Activated CD4-positive, alpha-beta memory T cell treated with anti-CD3 and anti-CD28 coated beads, Interleukin-2, amount 10 ng/mL, durations not matched to agents 7 days and 5 days (primary cell): ENCODE results near the gene RAB7A. TPM values are rescaled to one million over a fixed set of nuclear protein-coding genes. Genes with fewer than 3 reads are reported as not detected.
A peak's percentile ranks its signal among the peaks of the same experiment; 100 is the strongest.

Experiments used
- CTCF ChIA-PET: fragments of 350-600 bp; sonication (Branson Sonifier 250); formaldehyde crosslinking; loops from one replicate; lab custom pipeline; 2021; ENCODE audit warnings: antibody characterized with exemption, inconsistent platforms; lab: Charles Lee
- POLR2A ChIA-PET: fragments of 350-600 bp; sonication (Branson Sonifier 250); formaldehyde crosslinking; loops from one replicate; lab custom pipeline; 2021; ENCODE audit warnings: antibody characterized with exemption; lab: Charles Lee
- DNase-seq: peaks from one replicate; pipeline ENCODE4 v3.0.0-alpha.2; 2020
- H3K27ac Mint-ChIP-seq: one replicate; pipeline ENCODE4 v1.8.0; 2021; ENCODE audit warnings: mild to moderate bottlenecking, mixed read lengths
- H3K27me3 Mint-ChIP-seq: one replicate; pipeline ENCODE4 v1.8.0; 2021; ENCODE audit warnings: mixed read lengths
- H3K36me3 Mint-ChIP-seq: one replicate; pipeline ENCODE4 v1.8.0; 2021; ENCODE audit warnings: low read depth, mixed read lengths
- H3K4me1 Mint-ChIP-seq: one replicate; pipeline ENCODE4 v1.8.0; 2021; ENCODE audit warnings: mixed read lengths
- H3K4me3 Mint-ChIP-seq: one replicate; pipeline ENCODE4 v1.8.0; 2021; ENCODE audit warnings: mild to moderate bottlenecking, mixed read lengths
- H3K9me3 Mint-ChIP-seq: one replicate; pipeline ENCODE4 v1.8.0; 2021; ENCODE audit warnings: mixed read lengths
- total RNA-seq, 2 experiments: library from RNA; stranded (reverse); gene quantifications; one replicate each; pipeline ENCODE4 v1.2.3, GENCODE V29; 2021

The RAB7A gene
- total RNA-seq, 2 experiments from 2014 or later = 213 to 225 TPM

DNA sequence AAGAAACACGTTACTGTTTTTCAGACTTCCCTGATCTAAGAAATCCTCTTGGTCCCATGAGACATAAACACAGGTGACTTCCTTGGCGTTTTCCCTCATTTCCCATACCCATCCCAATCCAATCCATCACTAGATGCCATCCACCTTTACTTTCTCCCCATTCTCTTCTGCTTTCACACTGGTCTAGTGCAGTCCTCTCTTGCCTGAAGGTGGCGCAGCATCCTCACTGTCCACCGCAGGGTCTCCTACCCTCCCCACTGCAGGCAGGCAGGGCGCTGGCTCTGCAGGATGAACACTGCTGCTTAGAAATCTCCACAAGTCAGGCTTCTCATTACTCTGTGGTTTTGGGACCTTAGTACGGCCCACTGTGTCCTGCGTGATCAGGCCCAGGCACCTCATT lies 58.2 kb downstream of the RAB7A start:
- peaks cover 61% of the 10 kb centered on the region for H3K4me1 Mint-ChIP-seq
- peak; percentile 48 for DNase-seq
- H3K4me3 Mint-ChIP-seq = no peak overlapping the region
- CTCF ChIA-PET = interaction anchor here (0.9 to 1.3 kb wide), 3 partner anchors 12 to 104 kb away, joined by 3 read pairs; no protein-coding TSS in a partner anchor
- POLR2A ChIA-PET = no interaction called here
- H3K27ac Mint-ChIP-seq = peak overlapping the region; percentile 44
- no peaks in the 10 kb centered on the region for H3K27me3 Mint-ChIP-seq
- peaks cover 6% of the 10 kb centered on the region for H3K36me3 Mint-ChIP-seq
- no peaks in the 10 kb centered on the region for H3K9me3 Mint-ChIP-seq

DNA sequence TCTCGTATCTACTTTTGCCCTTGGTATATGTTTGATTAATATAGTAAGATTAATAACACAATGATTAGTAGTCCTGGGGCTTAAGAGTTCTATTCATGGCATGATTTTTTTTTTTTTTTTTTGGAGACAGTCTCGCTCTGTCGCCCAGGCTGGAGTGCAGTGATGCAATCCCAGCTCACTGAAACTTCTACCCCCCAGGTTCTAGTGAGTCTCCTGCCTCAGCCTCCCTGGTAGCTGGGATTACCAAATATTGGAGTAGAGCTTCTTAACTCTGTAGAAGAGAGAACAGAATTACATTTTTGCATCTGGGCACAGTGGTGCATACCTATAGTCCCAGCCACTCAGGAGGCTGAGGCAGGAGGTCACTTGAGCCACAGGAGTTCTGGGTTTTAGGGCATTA lies 58.9 kb downstream of the RAB7A start:
- DNase-seq = no peak
- H3K4me1 Mint-ChIP-seq = peaks cover 65% of the 10 kb centered on the region
- H3K27ac Mint-ChIP-seq = no peak overlapping the region
- no peaks in the 10 kb centered on the region for H3K9me3 Mint-ChIP-seq
- no peak overlapping the region for H3K4me3 Mint-ChIP-seq
- no peaks in the 10 kb centered on the region for H3K27me3 Mint-ChIP-seq
- ChIA-PET POLR2A (interaction anchor here (0.7 kb wide), 1 partner anchor 31 kb away, joined by 3 read pairs; no protein-coding TSS in a partner anchor), CTCF (interaction anchor here (0.7 to 1.3 kb wide), 3 partner anchors 11 to 77 kb away, joined by 3 to 4 read pairs (median 3); no protein-coding TSS in a partner anchor)
- H3K36me3 Mint-ChIP-seq = peaks cover 6% of the 10 kb centered on the region

DNA sequence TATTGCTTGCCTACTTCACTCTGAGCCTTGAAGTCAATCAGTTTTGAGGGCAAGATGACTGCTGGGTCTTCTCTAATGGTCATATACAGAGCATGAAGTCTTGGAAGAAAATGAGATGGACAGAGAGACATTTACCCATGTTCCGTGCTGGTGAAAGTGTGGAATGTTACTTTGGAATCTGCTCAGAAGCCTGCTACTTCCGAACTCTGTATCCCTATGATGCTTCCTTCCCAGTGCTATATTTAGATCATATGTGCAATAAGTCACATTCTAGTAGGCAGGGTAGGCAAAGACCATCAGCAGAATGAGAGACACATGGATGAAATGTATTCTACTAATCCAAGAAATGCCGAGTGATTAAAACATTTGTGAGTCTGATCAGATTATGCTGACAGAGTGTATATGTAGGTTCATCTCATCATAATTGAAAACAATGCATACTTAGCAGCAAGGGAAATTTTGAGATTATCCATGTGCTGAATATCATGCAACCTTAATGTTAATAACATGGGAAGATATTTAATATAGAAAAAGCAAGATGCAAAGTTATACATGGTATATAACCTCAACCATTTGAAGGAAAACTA lies 60.5 kb downstream of the RAB7A start:
- H3K27me3 Mint-ChIP-seq = no peaks in the 10 kb centered on the region
- peaks cover 74% of the 10 kb centered on the region for H3K4me1 Mint-ChIP-seq
- ChIA-PET CTCF (interaction anchor here (2.1 to 4.9 kb wide), 3 partner anchors 12 to 106 kb away, joined by 5 to 47 read pairs (median 20); partner anchors contain the start of gene RAB7A), POLR2A (interaction anchor here (2.6 to 4.1 kb wide), 4 partner anchors 13 to 136 kb away, joined by 11 to 33 read pairs (median 26); partner anchors contain the start of gene RPN1)
- H3K4me3 Mint-ChIP-seq = no peak overlapping the region
- peaks cover 7% of the 10 kb centered on the region for H3K36me3 Mint-ChIP-seq
- DNase-seq = no peak
- H3K27ac Mint-ChIP-seq = peak overlapping the region; percentile 87
- H3K9me3 Mint-ChIP-seq = no peaks in the 10 kb centered on the region

DNA sequence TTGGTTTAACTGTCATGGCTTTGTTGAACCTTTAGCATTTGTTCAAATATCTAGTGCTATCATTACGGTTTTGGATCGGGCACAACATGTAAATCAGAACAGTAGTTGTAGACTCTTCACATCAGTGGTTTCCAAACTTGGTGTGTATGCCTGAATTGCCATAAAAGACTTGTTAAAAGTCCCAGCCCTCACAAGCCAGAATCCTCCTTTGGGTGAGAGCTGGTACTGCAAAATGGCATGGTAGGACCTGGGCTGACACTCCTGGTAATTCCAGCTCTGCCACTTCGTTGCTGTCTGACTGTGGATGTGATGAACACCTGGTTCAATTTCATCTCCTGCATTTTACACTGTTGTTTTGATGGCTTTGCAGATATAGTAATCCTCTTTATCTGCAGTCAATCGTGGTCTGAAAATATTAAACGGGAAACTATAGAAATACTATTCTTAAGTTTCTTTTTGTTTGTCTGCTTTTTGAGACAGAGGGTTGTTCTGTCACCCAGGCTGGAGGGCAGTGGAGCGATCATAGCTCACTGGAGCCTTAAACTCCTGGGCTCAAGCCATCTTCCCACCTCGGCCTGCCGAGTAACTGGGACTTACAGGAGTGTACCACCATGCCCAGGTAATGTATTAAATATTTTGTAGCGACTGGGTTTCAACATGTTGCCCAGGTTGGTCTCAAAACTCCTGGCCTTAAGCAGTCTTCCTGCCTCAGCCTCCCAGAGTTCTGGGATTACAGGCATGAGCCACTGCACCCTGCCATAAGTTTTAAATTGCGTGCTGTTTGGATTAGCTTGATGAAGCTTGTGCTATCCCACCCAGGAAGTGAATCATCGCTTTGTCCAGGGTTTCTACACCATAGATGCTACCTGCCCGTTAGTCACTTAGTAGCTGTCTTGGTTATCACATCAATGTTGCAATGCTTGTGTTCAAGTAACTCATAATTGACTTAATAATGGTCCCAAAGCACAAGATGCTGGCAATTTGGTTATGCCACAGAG lies 61.6 kb downstream of the RAB7A start:
- peak; percentile 44 for DNase-seq

DNA sequence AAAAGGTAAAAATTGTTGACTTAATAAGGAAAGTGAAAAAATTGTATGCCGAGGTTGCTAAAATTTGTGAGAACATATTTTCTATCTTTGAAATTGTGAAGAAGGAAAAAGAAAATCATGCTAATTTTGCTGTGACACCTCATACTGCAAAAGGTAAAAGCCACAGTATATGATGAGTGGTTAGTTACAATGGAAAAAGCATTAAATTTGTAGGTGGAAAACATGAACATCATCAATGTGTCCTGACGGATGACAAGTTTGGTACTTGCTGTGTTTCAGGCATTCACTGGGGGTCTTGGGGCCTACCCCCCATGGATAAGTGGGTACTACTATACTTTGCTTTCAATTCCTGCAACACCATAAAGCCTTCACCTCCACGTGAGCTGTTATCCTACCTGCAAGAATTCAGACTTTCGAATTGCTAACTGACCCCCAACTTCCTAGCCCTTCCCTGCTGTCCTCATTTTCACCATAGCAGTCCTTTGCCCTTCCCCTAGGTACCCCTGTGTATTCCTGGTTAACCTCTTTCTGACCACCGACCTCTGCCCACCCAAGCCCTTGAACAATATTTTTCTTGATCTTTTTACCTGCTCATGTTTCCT lies 62.4 kb downstream of the RAB7A start:
- Mint-ChIP-seq H3K27ac (peak overlapping the region; percentile 87), H3K9me3 (no peaks in the 10 kb centered on the region), H3K36me3 (peaks cover 12% of the 10 kb centered on the region), H3K27me3 (no peaks in the 10 kb centered on the region), H3K4me1 (peaks cover 76% of the 10 kb centered on the region), H3K4me3 (peak overlapping the region; percentile 60)
- ChIA-PET CTCF (interaction anchor here (0.6 to 4.9 kb wide), 11 partner anchors 10 to 171 kb away, joined by 3 to 47 read pairs (median 6); partner anchors contain the start of gene RAB7A), POLR2A (interaction anchor here (0.6 to 4.1 kb wide), 21 partner anchors 9 to 332 kb away, joined by 3 to 33 read pairs (median 5); partner anchors contain the start of genes RAB43, RAB7A and RPN1)
- DNase-seq = no peak

More for the DNA sequence above, 61.6 kb downstream of the RAB7A start:
- H3K4me3 Mint-ChIP-seq = peak overlapping the region; percentile 60
- H3K36me3 Mint-ChIP-seq = peaks cover 12% of the 10 kb centered on the region
- peaks cover 74% of the 10 kb centered on the region for H3K4me1 Mint-ChIP-seq
- H3K27ac Mint-ChIP-seq = peak overlapping the region; percentile 87
- CTCF ChIA-PET = interaction anchor here (0.6 to 4.9 kb wide), 12 partner anchors 9 to 350 kb away, joined by 3 to 47 read pairs (median 6); partner anchors contain the start of gene RAB7A
- H3K9me3 Mint-ChIP-seq = no peaks in the 10 kb centered on the region
- POLR2A ChIA-PET = interaction anchor here (0.6 to 4.1 kb wide), 20 partner anchors 10 to 333 kb away, joined by 3 to 33 read pairs (median 5); partner anchors contain the start of genes RAB43, RAB7A and RPN1
- no peaks in the 10 kb centered on the region for H3K27me3 Mint-ChIP-seq

DNA sequence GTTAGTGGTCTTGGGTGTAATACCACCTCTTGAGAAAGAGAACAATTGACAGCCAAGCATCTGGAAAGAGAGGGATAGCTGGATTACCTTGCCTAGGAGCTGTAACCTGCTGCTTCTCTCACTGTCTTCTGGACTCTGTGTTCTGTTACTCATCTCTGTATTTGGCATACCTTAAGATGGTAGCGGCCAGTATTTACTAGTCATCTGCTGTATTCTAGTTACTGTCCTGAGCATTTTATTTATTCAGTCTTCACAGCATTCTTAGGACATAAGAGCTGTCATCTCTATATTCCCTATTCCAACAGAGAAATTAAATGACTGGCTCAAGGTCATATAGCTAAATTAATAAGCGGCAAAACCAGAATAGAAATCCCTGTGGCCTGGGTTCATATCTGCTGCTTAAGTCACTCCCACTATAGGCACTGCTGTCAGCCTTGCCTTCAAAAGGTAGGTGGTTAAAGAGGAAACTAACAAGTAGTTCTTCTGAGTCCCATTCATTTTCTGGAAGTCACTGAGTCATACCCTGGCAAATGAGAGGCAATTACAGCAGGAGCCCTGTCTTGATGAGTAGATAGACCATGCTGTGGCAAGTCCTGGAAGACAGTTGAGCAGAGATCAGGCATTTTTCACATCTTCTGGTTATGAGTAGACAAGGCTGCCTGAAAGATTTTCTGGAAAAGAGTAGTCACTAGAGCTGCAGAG lies 68.2 kb downstream of the RAB7A start:
- Mint-ChIP-seq H3K36me3 (peaks cover 39% of the 10 kb centered on the region), H3K27me3 (no peaks in the 10 kb centered on the region), H3K4me3 (no peak overlapping the region), H3K4me1 (peaks cover 72% of the 10 kb centered on the region), H3K9me3 (no peaks in the 10 kb centered on the region), H3K27ac (peak overlapping the region; percentile 77)
- CTCF ChIA-PET = interaction anchor here (0.9 to 10.7 kb wide), 14 partner anchors 10 to 177 kb away, joined by 3 to 187 read pairs (median 6); partner anchors contain the start of genes ACAD9 and RPN1
- peak; percentile 34 for DNase-seq
- POLR2A ChIA-PET = interaction anchor here (0.9 to 7.5 kb wide), 8 partner anchors 10 to 177 kb away, joined by 3 to 59 read pairs (median 4); partner anchors contain the start of gene RPN1

DNA sequence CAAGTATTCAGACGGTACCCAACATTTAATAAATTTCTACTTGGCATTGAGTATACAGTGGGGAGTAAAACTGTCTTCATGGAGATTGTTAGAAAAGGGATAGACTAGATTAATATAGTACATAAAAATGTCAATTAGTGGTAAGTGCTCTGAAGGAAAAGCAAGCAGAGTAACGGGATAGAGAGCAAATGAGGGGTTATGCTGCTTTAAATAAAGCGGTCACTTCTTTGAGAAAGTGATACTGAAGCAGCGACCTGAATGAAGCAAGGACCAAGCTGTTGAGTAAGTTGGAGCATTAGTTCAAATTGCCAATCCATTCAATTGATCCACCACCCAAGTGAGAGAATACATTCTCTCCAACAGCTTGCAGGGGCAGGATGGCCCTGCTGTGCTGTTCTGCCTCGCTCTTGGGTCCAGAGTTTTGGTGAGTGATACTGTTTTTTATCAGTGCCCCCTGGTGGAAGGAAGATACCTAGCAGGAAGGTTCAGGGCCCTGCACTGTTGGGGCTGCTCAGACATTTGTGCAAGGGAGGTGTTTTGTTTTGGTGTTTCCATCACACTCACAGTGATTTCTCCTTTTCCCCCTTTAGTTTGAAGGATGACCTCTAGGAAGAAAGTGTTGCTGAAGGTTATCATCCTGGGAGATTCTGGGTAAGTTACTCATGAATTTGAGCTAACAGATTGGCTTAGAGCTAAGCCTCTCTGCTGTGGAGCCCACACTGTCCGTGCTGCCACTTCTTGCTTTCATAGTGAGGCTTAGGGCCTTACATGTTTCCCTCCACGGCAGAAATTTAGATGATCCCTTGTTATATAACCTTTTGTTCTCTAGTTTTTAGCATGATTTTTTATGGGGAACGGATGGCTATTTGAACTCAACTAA lies 69.0 kb downstream of the RAB7A start:
- Mint-ChIP-seq H3K36me3 (peaks cover 47% of the 10 kb centered on the region), H3K27me3 (no peaks in the 10 kb centered on the region), H3K4me1 (peaks cover 72% of the 10 kb centered on the region), H3K27ac (peak overlapping the region; percentile 77), H3K9me3 (no peaks in the 10 kb centered on the region), H3K4me3 (no peak overlapping the region)
- ChIA-PET CTCF (interaction anchor here (0.7 to 10.7 kb wide), 22 partner anchors 10 to 179 kb away, joined by 3 to 187 read pairs (median 4); partner anchors contain the start of genes ACAD9 and RPN1), POLR2A (interaction anchor here (0.9 to 7.5 kb wide), 11 partner anchors 10 to 521 kb away, joined by 3 to 59 read pairs (median 4); partner anchors contain the start of gene RPN1)
- DNase-seq = peak; percentile 71

DNA sequence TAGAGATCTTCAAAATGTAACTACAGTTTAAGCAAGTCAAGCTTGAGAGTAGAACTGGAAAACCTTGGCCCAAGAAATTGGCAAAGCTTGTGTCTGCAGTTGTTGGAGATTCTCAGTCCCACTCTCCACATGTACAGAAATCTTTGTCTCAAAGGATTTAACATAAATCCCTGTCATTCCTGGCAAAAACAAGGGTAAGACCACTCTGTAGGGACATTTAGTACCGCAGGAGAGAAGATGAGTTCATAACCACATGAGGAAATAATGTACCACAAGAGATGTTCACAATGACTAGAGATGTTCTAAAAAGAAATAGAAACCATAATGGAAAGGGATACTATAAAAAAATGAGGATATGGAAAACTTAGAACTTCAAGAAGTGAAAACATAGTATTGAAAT lies 73.7 kb downstream of the RAB7A start:
- Mint-ChIP-seq H3K27me3 (no peaks in the 10 kb centered on the region), H3K4me3 (peak overlapping the region; percentile 43), H3K36me3 (peaks cover 54% of the 10 kb centered on the region), H3K9me3 (no peaks in the 10 kb centered on the region), H3K4me1 (peaks cover 75% of the 10 kb centered on the region), H3K27ac (peak overlapping the region; percentile 84)
- no peak for DNase-seq
- ChIA-PET POLR2A (interaction anchor here (0.9 to 7.5 kb wide), 10 partner anchors 11 to 516 kb away, joined by 3 to 59 read pairs (median 5); partner anchors contain the start of gene RPN1), CTCF (interaction anchor here (1.0 to 10.7 kb wide), 10 partner anchors 10 to 182 kb away, joined by 3 to 187 read pairs (median 4); no protein-coding TSS in a partner anchor)

DNA sequence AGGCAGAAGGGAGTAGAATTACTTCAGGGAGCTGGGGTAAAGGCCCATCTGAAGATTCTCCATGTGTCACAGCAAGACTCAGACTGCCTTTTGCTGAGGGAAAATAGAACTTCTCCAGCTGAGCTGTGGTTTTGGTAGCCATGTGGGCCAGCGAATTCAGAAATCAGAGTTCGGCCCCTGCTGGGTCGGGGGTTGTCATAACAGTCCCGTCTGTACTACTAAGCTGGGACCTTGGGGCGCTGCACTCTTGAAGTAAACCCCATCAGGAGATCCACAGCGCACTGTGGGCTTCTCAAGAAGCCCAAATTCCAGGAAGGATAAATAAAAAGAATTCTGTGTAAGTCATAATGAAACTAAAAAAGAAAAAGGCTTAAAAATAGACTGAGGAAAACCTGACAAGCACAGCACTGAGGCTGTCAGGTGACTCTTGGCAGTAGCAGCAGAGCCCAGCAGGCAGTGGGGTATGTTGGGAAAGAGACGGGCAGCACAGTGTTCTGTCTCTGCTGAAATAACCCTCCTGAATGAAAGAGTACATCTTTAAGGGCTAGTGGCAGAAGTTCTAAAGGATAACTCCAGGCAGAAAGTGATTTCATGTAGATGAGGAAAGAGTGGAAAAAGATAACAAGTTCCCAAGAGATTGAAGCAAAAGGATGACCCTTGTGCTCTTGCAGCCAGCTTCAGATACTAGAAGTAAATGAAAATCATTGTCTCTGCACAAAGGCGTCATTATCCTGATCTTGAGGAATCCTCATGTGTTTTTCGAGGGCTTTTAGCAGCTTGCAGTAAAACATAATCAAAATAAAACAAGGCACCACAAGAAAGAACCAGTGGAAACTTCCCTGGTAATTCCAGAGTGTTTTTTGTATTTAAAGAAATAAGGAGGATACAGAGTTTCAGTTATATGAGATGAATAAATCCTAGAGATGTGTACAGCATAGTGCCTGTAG lies 74.5 kb downstream of the RAB7A start:
- CTCF ChIA-PET = interaction anchor here (1.0 to 10.7 kb wide), 9 partner anchors 11 to 183 kb away, joined by 3 to 187 read pairs (median 5); no protein-coding TSS in a partner anchor
- Mint-ChIP-seq H3K4me1 (peaks cover 75% of the 10 kb centered on the region), H3K27me3 (no peaks in the 10 kb centered on the region), H3K9me3 (no peaks in the 10 kb centered on the region), H3K36me3 (peaks cover 54% of the 10 kb centered on the region), H3K27ac (peak overlapping the region; percentile 84), H3K4me3 (peak overlapping the region; percentile 24)
- POLR2A ChIA-PET = interaction anchor here (0.9 to 7.5 kb wide), 8 partner anchors 12 to 516 kb away, joined by 3 to 59 read pairs (median 5); partner anchors contain the start of gene RPN1
- peak; percentile 50 for DNase-seq
